GM19238 (cell line): ENCODE measurements around the gene DPEP1.
A peak's percentile ranks its signal among the peaks of the same experiment; 100 is the strongest.
"Not testable (repeated sequence)": the region's sequence is repeated elsewhere in the genome, so short reads cannot be mapped to it uniquely, and the experiment has no call there.

Experiments
- DNase-seq: peaks from one replicate; pipeline ENCODE4 v3.0.0; 2011; ENCODE audit warnings: low spot score; ENCODE audit not compliant: insufficient read length

The DPEP1 gene

DNA sequence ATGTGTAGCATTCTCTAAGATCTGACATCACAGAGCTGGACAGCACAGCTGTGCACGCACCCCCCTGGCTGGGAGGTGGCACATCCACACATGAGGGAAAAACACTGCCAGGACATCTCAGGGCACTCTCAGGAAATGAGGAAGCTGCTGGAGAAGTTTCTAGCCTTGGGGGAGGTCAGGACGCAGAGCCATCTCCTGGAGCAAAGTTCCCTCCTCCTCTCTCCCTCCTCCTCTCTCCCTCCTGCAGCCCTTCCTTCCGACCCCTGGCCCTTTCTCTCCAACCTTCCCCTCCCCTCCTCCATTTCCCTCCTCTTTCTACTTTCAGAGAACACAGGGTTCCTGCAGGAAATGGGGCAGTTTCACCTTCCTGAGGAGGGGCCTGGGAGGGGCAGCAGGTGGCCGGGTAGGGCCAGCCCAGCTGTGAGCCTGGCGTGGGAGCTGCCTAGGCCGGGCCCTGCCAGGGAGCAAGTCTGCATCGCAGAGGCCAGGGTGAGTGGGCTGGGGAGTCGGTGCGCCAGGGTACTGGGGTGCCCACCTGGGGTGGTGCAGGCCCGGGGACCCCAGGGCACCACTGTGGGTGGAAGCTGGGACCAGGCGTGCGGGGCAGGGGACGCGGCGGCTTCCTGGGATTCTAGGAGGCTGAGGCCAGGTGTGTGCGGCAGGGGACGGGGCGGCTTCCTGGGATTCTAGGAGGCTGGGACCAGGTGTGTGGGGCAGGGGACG lies at the start of gene DPEP1:
TSS of gene DPEP1 (plus strand) at position 412 of the 723 bp plus-strand sequence. CDS start 16,769 bp downstream, outside the sequence.
- DNase-seq: no peak

- DNase-seq: no peak
Measured at GRCh38 chr16:89564476-89565255, 48.8 kb upstream of the DPEP1 start.

DNA sequence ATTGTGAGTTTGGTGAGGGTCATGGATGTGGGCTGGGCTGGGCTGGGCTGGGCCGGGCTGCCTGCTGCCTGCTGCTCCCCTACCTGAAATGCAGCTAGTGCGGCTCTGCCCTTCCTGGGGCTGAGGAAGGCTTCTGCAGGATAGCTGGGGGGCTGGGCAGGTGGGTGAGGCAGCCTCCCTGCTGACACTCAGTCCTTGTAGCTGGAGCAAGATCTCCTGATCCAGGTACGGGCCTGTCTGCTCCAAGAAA lies 48.3 kb upstream of the DPEP1 start:
- no peak for DNase-seq

GRCh38 chr16:89565506-89566372 lies 47.7 kb upstream of the DPEP1 start:
- DNase-seq: no peak

DNA sequence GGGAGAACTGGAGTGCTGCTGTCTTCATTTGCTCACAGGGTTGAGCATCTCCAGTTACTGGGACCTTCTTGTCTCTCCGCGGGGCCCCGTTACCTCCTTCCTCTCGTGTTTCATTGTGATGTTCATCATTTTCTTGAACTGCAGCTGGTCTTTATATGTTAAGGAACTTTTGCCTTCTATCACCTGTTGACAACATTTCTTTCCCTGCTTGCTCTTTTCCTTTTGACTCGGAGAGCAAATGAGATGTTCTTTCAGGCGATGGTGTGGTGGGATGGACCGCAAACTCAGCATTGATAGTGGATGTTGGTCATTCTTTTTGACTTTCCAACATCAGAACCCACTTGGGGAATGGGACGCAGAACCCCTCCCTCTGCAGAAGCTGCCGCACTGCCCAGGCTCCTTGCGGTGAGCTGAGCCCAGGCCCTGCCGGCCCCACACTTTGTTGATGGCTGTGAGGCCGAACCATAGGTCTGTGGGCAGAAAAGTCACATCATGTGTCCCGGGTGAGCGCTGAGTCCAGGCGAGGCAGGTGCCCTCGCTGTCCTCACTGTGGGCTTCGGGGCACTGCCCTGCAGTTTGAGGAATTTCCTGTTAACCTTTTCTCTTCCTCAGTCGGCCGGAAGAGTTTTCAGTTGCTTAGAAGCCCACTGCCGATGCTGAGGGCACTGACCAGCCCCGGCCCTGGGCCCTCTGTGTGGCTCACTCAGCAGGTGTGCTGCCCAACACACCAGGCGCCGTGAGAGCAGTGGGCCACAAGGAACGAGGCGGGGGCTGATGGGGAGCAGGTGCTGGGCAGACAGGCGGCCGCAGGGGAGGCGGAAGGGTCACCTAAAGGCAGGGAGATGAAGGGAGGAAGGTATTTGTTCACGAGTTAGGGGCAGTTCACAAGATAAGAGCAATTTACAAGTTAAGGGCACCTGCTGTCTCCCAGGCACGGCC lies 45.5 kb upstream of the DPEP1 start:
- no peak for DNase-seq

- no peak for DNase-seq
Measured at GRCh38 chr16:89569506-89570341, 43.7 kb upstream of the DPEP1 start.

DNA sequence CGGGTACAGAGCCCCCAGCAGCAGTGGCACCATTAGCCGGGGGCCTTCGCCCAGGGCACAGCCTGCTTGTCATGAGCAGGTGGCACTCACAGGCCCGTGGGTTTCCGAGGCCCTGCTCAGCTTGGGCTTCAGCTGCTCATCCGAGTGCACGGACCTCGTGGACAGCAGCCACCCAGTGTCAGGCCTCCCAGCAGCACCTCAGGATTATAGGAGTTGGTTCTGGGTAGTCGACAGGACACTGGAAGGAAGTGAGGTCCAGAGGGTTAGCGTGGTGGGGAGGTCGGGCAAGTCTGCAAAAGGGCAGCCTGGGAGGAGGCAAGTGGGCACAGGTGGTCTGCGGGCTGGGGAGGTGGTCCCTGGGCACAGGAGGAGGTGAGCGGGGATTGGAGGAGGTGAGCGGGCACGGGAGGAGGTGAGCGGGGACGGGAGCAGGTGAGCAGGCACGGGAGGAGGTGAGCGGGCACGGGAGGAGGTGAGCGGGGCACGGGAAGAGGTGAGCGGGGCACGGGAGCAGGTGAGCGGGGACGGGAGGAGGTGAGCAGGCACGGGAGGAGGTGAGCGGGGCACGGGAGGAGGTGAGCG lies 43.0 kb upstream of the DPEP1 start:
- DNase-seq: no peak

GRCh38 chr16:89570983-89571598 lies 42.4 kb upstream of the DPEP1 start:
- not testable (repeated sequence) for DNase-seq

- DNase-seq: no peak
Measured at GRCh38 chr16:89571636-89572035, 41.8 kb upstream of the DPEP1 start.

DNA sequence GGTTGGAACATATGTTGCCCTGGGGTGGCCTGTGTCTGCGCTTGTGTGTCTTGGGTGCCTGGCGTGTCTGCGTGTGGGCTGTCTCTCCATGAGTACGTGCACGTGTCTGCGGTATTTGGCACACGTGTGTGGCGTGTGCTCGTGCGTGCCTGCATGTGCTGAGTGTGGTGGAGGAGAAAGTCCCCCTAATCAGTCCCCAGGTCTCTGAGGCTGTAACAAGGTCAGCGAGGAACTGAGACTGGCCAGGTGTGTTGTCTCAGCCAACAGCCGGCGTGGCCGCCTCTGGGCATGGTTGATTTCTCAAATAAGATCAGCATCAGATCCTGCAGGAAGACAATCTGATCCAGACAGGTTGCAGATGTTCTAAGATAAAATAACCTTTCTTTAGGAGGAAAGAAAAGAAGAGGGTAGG lies 41.4 kb upstream of the DPEP1 start:
- DNase-seq: no peak

- DNase-seq: no peak
Measured at GRCh38 chr16:89572485-89573205, 40.8 kb upstream of the DPEP1 start.

DNA sequence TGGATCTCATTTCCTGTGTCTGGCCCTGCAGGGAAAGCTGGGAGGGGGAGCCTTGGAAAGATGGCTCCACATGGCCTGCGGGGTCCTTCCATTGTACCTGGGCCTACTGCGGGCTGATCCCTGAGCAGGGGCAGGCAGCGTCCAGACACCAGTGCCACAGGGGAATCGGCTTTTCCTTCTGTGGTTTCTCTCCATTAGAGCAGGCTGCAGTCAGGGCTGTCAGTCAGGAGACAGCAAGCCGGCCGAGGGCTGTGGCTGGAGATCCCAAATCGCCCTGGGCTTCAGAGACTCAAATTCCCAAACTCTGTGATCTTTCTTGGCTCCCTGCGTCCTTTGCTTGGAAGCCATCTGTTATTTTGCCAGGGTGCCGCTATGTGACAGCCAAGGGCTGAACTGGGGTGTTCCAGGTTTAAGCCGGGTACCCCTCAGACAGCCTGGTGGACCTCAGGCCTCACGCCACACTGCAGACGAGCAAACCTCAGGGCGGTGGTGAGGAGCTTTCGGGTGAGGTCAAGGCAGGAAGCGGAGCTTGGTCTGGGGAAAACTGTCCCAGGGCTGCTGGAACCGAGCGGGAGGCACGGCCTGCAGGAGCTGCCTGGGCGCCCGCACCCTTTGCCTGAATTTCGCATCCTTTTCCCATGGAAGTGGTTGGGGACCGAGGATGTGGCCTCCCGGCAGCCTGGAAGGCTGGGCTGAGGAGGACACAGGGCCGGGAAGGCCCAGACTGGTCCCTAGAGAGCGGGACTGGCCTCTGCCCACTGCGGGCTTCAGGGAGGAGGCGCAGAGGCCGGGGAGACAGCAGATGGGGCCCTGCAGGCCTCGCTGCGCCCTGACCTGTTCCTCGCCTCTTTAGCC lies 39.4 kb upstream of the DPEP1 start:
- no peak for DNase-seq

GRCh38 chr16:89574681-89575246 lies 38.7 kb upstream of the DPEP1 start:
- DNase-seq: peak; percentile 87

DNA sequence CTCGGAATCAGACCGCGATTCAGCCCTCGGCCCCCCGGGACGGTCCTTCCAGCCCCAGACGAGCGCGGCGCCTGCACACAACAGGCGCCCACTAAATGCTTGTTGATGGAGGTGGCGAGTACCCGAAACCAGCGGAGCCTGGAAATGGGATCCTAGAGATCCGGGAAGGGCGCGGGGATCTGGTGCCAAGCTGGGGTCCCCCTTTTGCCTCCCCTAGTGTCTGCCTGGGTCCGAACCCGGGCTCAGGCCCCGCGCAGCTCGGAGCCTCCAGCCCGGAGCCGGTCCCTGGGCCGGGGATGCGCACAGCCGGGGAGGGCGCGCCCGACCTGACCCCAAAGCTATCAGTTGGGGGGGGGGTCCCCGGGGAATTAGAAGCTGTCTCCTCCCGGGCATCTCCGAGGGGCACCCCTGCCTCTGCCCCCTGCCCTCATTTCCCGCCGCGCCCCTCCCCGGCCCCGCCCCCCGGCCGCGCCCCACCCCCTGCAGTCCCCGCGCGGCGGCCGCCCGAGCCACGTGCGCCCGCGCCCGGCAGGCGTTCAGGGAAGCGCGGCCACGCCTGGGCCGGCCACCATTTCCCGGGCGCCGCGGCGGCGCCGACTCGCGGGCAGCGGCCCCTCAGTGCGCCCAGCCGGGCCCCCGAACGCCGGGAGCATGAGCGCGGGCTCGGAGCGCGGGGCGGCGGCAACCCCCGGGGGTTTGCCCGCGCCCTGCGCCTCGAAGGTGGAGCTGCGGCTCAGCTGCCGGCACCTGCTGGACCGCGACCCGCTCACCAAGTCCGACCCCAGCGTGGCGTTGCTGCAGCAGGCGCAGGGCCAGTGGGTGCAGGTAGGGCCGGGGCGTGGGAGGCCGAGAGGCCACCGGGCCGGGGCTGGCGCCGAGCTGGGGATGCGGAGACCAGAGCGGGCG lies 37.9 kb upstream of the DPEP1 start, which contains the start of gene CPNE7:
TSS of gene CPNE7 (plus strand) at position 512 of the 906 bp plus-strand sequence. CDS start at position 652, 140 bp downstream.
- peak; percentile 74 for DNase-seq

- no peak for DNase-seq
Measured at GRCh38 chr16:89576153-89577054, 37.0 kb upstream of the DPEP1 start.
